Ascending aorta (tissue), 2 donors: ENCODE data around the gene MYL4. TPM values are rescaled to one million over a fixed set of nuclear protein-coding genes. Genes with fewer than 3 reads are reported as not detected.
A peak's percentile ranks its signal among the peaks of the same experiment; 100 is the strongest.

Experiments used
- DNase-seq, 2 donors: peaks; one replicate each; pipeline ENCODE4 v3.0.0-alpha.2; 2019; ENCODE audit warnings: low spot score in 2 of 2
- H3K27ac ChIP-seq, 2 donors: fragments of 200-600 bp; sonication (generic); one replicate each; pipeline ENCODE4 v1.5.1; 2016 to 2017; ENCODE audit warnings: mild to moderate bottlenecking in 1 of 2
- H3K27me3 ChIP-seq: fragments of 200-600 bp; sonication (generic); one replicate; pipeline ENCODE4 v1.5.1; 2017
- H3K36me3 ChIP-seq, 2 donors: fragments of 200-600 bp; sonication (generic); one replicate each; pipeline ENCODE4 v1.5.1; 2016
- H3K4me1 ChIP-seq, 2 donors: fragments of 200-600 bp; sonication (generic); one replicate each; pipeline ENCODE4 v1.5.1; 2016 to 2017; ENCODE audit warnings: mild to moderate bottlenecking in 1 of 2
- H3K4me3 ChIP-seq, 2 donors: fragments of 200-600 bp; sonication (generic); one replicate each; pipeline ENCODE4 v1.5.1; 2016 to 2017; ENCODE audit warnings: mild to moderate bottlenecking in 1 of 2
- H3K9me3 ChIP-seq, 2 donors: fragments of 200-600 bp; sonication (generic); one replicate each; pipeline ENCODE4 v1.5.1; 2016
- intact Hi-C: fragments of 100-400 bp; cut with DNase I; formaldehyde crosslinking; loops from one replicate; pipeline ENCODE4 v1.15.1; 2023
- total RNA-seq: library from RNA; depleted of rRNA; stranded (reverse); fragments of >200 nt; gene quantifications from one replicate; pipeline ENCODE4 v1.1.0, GENCODE V29; 2016
- TF ChIP-seq, protein P1 (sequence below), 3 experiments: fragments of 200-600 bp in 2 of 3; fragments of 450-650 bp in 1 of 3; sonication (generic) in 2 of 3; IDR thresholded peaks; one replicate each; pipeline ENCODE4 v1.5.1; 2016 to 2019; ENCODE audit warnings: antibody characterized with exemption in 3 of 3, mild to moderate bottlenecking in 1 of 3, moderate library complexity in 1 of 3

MYL4 gene
- total RNA-seq, 1 donor from 2014 or later = not detected

- Histone ChIP-seq H3K9me3 (no peaks in the 10 kb centered on the region), H3K4me1 (peaks cover 0 to 19% of the 10 kb centered on the region in 2 donors), H3K36me3 (no peaks in the 10 kb centered on the region), H3K4me3 (no peak overlapping the region), H3K27ac (peak overlapping the region; percentile 95), H3K27me3 (no peaks in the 10 kb centered on the region)
- peak; percentile 82 to 98 for DNase-seq
- intact Hi-C loops = loop anchor here (1.0 to 2.0 kb wide), 3 partner anchors 13 to 39 kb away; partner anchors contain the start of gene ITGB3
- TF ChIP-seq, protein P1, sequence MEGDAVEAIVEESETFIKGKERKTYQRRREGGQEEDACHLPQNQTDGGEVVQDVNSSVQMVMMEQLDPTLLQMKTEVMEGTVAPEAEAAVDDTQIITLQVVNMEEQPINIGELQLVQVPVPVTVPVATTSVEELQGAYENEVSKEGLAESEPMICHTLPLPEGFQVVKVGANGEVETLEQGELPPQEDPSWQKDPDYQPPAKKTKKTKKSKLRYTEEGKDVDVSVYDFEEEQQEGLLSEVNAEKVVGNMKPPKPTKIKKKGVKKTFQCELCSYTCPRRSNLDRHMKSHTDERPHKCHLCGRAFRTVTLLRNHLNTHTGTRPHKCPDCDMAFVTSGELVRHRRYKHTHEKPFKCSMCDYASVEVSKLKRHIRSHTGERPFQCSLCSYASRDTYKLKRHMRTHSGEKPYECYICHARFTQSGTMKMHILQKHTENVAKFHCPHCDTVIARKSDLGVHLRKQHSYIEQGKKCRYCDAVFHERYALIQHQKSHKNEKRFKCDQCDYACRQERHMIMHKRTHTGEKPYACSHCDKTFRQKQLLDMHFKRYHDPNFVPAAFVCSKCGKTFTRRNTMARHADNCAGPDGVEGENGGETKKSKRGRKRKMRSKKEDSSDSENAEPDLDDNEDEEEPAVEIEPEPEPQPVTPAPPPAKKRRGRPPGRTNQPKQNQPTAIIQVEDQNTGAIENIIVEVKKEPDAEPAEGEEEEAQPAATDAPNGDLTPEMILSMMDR (IDR thresholded peaks at IDR 0.05) = no peak
Observed at GRCh38 chr17:47239967-47240651, 31.0 kb downstream of the MYL4 start.

DNA sequence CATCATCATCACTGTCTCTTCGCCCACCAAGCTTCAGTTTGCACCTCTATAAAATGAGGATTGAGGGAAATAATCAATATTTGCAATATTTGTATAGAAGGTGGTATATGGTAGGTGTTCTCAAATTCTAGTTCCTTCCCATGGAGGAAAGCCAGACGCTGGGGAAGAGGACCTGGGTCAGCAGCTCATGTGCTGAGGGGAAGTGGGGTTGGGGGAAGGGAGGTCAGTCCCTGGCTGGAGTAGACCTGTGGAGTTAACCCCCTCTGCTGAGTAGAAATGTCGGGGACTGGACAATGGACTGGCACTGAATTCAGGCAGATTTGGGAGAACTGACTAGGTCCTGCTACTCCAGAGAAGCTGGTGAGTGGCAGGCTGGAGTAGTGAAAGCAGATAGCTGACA lies 31.7 kb downstream of the MYL4 start:
- Histone ChIP-seq H3K36me3 (no peaks in the 10 kb centered on the region), H3K4me3 (no peak overlapping the region), H3K27ac (peak overlapping the region; percentile 95), H3K4me1 (peaks cover 0 to 19% of the 10 kb centered on the region in 2 donors), H3K9me3 (no peaks in the 10 kb centered on the region), H3K27me3 (no peaks in the 10 kb centered on the region)
- TF ChIP-seq, protein P1 (IDR thresholded peaks at IDR 0.05) = no peak
- no peak for DNase-seq
- intact Hi-C loops = loop anchor here (1.0 to 2.0 kb wide), 2 partner anchors 34 to 38 kb away; no protein-coding TSS in a partner anchor

DNA sequence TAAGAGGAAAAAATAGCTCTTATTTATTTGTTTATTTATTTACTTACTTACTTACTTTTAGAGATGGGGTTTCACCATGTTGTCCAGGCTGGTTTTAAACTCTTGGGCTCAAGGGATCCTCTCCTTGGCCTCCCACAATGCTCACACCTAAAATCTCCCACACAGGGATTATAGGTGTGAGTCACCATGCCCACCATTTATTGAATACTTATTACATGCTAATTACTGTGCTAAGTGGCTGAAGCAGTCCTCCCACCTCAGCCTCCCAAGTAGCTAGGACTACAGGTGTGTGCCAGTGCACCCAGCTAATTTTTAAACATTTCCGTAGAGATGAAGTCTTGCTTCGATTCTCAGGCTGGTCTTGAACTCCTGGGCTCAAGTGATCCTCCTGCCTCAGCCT lies 33.5 kb downstream of the MYL4 start:
- intact Hi-C loops = no loop called here
- no peaks in the 10 kb centered on the region for H3K36me3 ChIP-seq
- no peak for DNase-seq
- no peak overlapping the region for H3K4me3 ChIP-seq
- TF ChIP-seq, protein P1 (IDR thresholded peaks at IDR 0.05) = no peak
- H3K27ac ChIP-seq = no peak overlapping the region
- no peaks in the 10 kb centered on the region for H3K9me3 ChIP-seq
- H3K4me1 ChIP-seq = peaks cover 0 to 19% of the 10 kb centered on the region in 2 donors
- H3K27me3 ChIP-seq = no peaks in the 10 kb centered on the region

DNA sequence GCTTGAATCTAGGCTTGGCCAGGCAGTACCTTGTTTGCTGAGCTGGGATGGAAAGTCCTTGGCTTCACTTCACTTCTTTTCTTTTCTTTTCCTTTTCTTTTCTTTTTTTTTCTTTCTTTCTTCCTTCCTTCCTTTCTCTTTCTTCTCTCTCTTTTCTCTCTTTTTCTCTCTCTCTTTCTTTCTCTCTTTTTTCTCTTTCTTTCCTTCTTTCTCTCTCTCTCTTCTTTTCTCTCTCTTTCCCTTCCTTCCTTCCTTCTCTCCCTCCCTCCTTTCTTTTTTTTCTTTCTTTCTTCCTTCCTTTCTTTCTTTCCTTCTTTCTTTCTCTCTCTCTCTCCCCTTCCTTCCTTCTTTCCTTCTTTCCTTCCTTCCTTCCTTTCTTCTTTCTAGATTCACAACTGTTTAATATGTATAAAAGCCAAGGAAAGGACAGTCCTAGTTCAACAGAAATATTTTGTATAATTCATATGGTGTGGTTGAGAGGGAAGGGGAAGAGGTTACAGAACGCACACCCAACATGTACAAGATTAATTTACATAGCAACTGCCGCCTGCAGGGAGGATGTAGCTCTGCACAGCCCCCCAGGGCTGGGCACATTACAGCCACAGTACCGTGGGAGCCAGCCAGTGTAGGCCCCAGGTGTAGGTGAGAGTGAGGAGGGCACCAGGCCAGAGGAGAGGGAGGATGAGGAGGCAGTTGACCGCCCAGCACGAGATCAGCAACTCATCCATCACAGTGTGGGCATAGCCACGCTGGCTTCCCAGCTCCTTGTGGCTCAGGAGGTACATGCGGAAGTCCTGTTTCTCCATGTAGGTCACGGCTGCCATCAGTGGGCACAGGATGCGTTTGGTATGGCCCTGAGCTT lies 34.8 kb downstream of the MYL4 start:
- H3K27me3 ChIP-seq = no peaks in the 10 kb centered on the region
- DNase-seq = no peak
- intact Hi-C loops = no loop called here

DNA sequence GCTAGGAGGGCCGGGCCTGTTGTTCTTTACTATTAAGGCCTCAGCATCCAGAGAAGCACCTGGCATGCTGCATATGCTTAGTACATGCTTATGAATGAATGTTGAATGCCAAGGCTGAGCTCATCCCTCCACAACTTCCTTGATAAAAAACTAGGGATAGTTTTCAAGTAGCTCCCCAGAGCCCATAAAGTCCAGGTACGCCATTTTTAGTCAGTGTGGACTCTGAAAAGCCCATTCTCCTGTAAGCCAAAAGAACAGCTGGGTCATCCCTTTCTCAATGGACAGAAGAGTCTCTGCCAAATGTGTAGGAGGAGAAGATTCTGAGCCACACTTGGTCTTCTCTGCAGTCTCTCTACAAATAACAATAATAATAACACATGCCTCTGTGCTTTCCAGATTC lies 35.5 kb downstream of the MYL4 start:
- no peak overlapping the region for H3K4me3 ChIP-seq
- H3K4me1 ChIP-seq = peaks cover 0 to 12% of the 10 kb centered on the region in 2 donors
- H3K36me3 ChIP-seq = no peaks in the 10 kb centered on the region
- H3K27ac ChIP-seq = no peak overlapping the region
- no peaks in the 10 kb centered on the region for H3K9me3 ChIP-seq
- DNase-seq = no peak
- intact Hi-C loops = no loop called here
- TF ChIP-seq, protein P1 (IDR thresholded peaks at IDR 0.05) = no peak
- no peaks in the 10 kb centered on the region for H3K27me3 ChIP-seq

More for the DNA sequence above, 34.8 kb downstream of the MYL4 start:
- no peaks in the 10 kb centered on the region for H3K9me3 ChIP-seq
- H3K4me1 ChIP-seq = peaks cover 0 to 19% of the 10 kb centered on the region in 2 donors
- H3K4me3 ChIP-seq = no peak overlapping the region
- no peak overlapping the region for H3K27ac ChIP-seq
- TF ChIP-seq, protein P1 (IDR thresholded peaks at IDR 0.05) = no peak
- H3K36me3 ChIP-seq = no peaks in the 10 kb centered on the region
